Right ventricle myocardium superior (tissue), 1 donor: ENCODE measurements around the gene MMP15. TPM values are rescaled to one million over a fixed set of nuclear protein-coding genes. Genes with fewer than 3 reads are reported as not detected.
"Not testable (repeated sequence)": the region's sequence is repeated elsewhere in the genome, so short reads cannot be mapped to it uniquely, and the experiment has no call there.

Source experiments
- ATAC-seq: fragments of 200-7000 bp; cut with Tn5 transposase; one replicate; pipeline ENCODE4 v1.9.1; 2020; ENCODE audit warnings: mild to moderate bottlenecking; ENCODE audit not compliant: poor library complexity
- DNase-seq: peaks from one replicate; pipeline ENCODE4 v3.0.0-alpha.2; 2020
- intact Hi-C: fragments of 100-400 bp; cut with DNase I; formaldehyde crosslinking; loops from one replicate; pipeline ENCODE4 v1.11.2; 2022
- long read RNA-seq: library from polyadenylated mRNA; unstranded; transcript quantifications from one replicate; pipeline ENCODE4 v2.0.0, GENCODE V29; 2021
- total RNA-seq: library from RNA; stranded (reverse); fragmentation: NEBNext Ultra II Directional; extraction: Animal tissue kit (Norgen Biotek cat#: 25700); gene quantifications from one replicate; pipeline ENCODE4 v1.2.1, GENCODE V29; 2021
- donor health status: DM: no; HTN: yes; CAD: no; lungs with severe emphysema.

MMP15 gene
- total RNA-seq = 55.2 TPM
- long read RNA-seq, full-length matches to known transcripts = 69 of 102 reads
- long read RNA-seq, partial matches to known transcripts = 30 of 102 reads
- long read RNA-seq, other reads (novel, unspliced or antisense) = 3 of 102 reads

DNA sequence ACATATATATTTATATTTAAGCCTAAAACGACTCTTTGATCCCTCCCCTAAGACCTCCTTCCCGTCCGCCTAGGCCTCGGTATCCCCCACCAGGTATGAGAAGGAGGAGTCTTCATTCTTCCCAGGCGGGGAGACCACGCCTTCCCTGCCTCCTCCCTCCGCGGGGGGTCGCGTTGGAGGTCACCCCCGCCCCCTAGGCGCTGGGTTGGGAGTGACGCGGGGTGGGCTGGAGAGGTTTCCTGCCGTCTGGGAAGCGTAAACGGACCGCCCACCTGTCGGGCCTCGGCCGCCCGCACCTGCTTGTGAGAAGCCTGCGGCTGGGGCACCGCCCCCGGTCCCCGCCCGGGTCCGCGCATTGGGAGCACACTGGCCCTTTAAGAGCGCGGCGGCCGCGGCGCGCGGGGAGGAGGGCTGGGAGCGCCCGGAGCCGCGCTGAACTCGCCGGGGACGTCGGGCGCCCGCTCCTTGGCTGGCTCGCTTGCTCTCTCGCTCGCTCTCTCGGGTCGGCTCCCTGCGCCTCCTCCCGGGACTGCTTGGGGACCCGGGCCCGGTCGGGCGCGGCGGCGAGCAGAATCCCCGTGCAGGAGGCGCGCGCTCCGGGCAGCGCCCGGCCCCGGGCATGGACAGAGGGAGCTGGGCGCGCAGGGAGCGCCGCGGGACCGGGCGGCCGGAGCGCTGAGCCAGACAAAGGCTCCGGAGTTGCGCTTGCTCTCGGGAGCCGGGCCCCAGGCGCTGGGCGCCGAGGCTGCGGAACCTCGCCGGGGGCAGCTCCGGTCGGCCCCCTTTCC lies at the start of gene MMP15:
TSS of gene MMP15 (plus strand) at position 404 of the 788 bp plus-strand sequence. CDS start 597 bp downstream, outside the sequence.
- intact Hi-C loops = no loop called here

DNA sequence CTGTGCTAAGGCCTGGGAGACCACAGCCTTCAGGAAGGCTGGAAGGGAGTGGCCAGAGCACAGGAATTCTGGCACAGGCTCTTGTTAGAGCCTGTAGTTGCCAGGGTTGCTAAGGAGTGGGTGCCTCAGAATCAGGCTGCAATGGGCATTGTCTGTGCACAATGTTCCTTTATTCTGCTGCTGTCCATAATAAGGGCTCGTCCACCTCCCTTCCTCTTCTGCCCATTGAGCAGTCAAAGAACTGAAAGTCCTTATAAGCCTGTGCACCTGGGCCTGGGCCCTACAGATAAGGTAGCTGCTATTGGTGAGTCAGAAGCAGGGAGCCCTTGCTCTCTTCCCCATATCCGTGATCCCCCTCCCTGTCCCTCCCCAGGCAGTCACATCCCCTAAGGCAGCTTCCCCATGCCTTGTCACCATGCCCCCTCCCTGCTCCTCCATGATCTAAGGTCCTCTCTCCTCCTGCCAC lies 49.2 kb upstream of the MMP15 start:
- intact Hi-C loops = no loop called here
- DNase-seq (no peak), ATAC-seq (peak; percentile 91)

More for the DNA sequence above, at the start of gene MMP15:
- ATAC-seq (peak; percentile 80), DNase-seq (peak; percentile 88)

DNA sequence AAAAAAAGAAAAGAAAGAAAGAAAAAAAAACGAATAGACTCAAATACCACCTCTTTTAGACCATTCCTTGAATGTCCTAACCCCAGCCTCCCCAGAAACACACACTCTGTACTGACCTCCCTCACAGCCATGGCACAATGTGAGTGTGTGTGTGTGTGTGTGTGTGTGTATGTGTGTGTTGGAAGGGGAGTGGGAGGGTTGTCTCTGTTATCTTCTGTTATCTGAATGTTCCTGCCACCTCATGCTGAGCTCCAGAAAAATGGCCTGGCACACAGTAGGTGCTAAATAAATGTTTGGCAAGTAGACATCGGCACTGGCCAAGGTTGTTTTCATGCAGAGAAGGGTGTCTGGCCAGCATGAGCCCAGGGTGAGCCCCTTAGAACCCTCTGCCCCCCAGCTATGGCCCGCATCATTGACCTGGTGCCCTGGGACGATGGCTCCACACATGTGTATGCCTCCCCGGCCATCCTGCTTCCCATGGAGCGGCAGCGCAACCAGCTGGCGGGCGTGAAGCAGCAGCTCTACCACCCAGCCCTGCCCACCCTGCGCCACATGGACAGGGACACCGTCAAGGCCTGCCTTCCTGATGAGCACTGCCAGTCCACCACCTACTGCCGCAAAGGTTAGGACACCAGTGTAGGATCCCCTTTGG lies 48.0 kb upstream of the MMP15 start:
- ATAC-seq = peak; percentile 30
- DNase-seq = no peak
- intact Hi-C loops = no loop called here

DNA sequence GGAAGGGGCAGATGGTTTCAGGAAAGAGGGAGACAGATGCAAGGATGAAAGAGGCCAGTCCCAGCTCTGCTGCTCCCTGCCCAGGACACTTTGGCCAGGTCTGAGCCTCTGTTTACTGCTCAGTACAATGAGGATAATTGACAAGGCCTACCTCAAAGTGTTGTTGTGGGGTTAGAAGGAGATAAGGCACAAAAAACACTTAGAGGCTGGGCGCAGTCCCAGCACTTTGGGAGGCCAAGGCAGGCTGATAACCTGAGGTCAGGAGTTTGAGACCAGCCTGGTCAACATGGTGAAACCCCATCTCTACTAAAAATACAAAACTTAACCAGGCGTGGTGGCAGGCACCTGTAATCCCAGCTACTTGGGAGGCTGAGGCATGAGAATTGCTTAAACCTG lies 47.5 kb upstream of the MMP15 start:
- ATAC-seq, intact Hi-C loops, DNase-seq: not testable (repeated sequence)

- DNase-seq = peak; percentile 5
- ATAC-seq = no peak
- intact Hi-C loops = no loop called here
Observed at GRCh38 chr16:57979006-57979585, 46.5 kb upstream of the MMP15 start.

DNA sequence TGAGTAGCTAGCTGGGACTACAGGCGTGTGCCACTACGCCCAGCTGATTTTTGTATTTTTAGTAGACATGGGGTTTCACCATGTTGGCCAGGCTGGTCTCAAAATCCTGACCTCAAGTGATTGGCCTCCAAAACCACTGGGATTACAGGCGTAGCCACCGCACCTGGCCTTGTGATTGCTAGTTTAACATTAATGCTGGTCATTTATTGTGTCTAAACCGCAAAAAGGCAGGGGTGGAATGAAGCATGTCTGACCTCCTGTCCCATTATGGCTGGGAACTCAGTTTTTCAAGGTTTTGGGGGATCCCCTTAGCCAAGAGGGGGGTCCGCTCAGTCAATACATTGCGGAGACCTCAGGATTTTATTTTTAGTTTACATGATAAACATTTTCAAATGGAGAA lies 43.9 kb upstream of the MMP15 start:
- no peak for ATAC-seq
- intact Hi-C loops = no loop called here

DNA sequence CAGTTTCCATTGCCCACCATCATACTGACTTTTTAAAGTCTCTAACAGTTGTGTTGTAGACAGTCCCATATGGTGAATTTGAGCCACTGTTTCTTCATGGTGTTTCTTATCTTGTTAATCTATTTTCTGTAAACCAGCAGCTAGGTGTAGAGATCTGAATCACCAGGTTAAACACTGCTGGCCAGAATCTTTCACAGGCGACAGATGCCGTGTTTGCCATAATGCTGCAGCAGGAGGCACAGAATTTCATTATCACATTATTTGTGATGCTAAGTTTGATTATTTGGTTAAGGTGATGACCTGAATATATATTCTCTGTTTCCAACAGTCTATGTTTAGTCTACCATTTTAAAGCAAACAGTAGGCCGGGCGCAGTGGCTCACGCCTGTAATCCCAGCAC lies 43.2 kb upstream of the MMP15 start:
- intact Hi-C loops = no loop called here
- ATAC-seq (no peak), DNase-seq (peak; percentile 3)

More for the DNA sequence above, 43.9 kb upstream of the MMP15 start:
- DNase-seq = peak; percentile 9

GRCh38 chr16:57984443-57985203 lies 40.9 kb upstream of the MMP15 start:
- peak; percentile 90 for ATAC-seq
- intact Hi-C loops = no loop called here

GRCh38 chr16:57985204-57986181 lies 40.1 kb upstream of the MMP15 start:
- DNase-seq (no peak), ATAC-seq (peak; percentile 41)
- intact Hi-C loops = no loop called here

More at GRCh38 chr16:57984443-57985203, 40.9 kb upstream of the MMP15 start:
- peak; percentile 93 for DNase-seq

GRCh38 chr16:57986196-57986595 lies 39.4 kb upstream of the MMP15 start:
- intact Hi-C loops = no loop called here
- ATAC-seq = no peak
- DNase-seq = no peak

- ATAC-seq = no peak
- DNase-seq = no peak
- intact Hi-C loops = no loop called here
Observed at GRCh38 chr16:57987441-57988177, 37.9 kb upstream of the MMP15 start.

GRCh38 chr16:57988929-57989328 lies 36.6 kb upstream of the MMP15 start:
- ATAC-seq = peak; percentile 62
- DNase-seq = no peak
- intact Hi-C loops = no loop called here

GRCh38 chr16:57991551-57992059 lies 33.9 kb upstream of the MMP15 start:
- DNase-seq = no peak
- no peak for ATAC-seq
- intact Hi-C loops = no loop called here

DNA sequence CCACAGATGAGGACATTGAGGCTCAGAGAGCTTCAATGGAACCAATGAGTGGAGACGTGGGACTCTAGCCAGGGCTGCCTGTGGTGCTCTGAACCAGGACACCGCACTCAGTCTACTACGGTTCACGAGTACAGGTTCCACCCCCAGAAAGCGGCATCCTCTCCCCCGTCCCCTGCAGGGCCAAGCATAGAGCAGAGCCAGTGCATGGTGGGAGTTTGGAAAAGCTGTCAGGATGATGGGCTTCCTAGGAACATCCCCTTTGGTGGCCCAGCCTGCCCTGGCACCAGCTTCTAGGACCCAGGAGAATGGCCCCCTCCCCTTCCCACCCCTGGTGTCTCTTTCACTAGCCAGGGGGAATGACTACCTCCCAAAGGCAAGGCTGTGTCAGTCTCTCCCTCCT lies 33.5 kb upstream of the MMP15 start:
- intact Hi-C loops = no loop called here
- DNase-seq = no peak
- no peak for ATAC-seq

GRCh38 chr16:57993438-57993837 lies 32.1 kb upstream of the MMP15 start:
- DNase-seq (no peak), ATAC-seq (no peak)
- intact Hi-C loops = no loop called here

- intact Hi-C loops = no loop called here
- ATAC-seq (no peak), DNase-seq (no peak)
Observed at GRCh38 chr16:57993897-57994296, 31.7 kb upstream of the MMP15 start.

GRCh38 chr16:57994361-57994760 lies 31.2 kb upstream of the MMP15 start:
- ATAC-seq (no peak), DNase-seq (no peak)
- intact Hi-C loops = no loop called here
